ENCODE results near the gene VAPA. TPM values are rescaled to one million over a fixed set of nuclear protein-coding genes. Genes with fewer than 3 reads are reported as not detected.

Gene VAPA
- total and polyA plus RNA-seq, 10 of the 15 experiments (the other 5 are each of a cell fraction or from before 2014, with no cell fraction given) = 70.9 to 252 (median 166) TPM

- TF ChIP-seq IRF3 (IDR thresholded peaks at IDR 0.05) = no peak
- TF ChIP-seq FOXK2 (IDR thresholded peaks at IDR 0.05) = no peak
- no peak for TF ChIP-seq POU2F2 (IDR thresholded peaks at IDR 0.05; ENCODE audit: borderline replicate concordance, low read depth, low read length)
- no peak for TF ChIP-seq ZNF217 (IDR thresholded peaks at IDR 0.05)
These were observed 47.9 kb upstream of the VAPA start (continued) for GRCh38 chr18:9865764-9866490.

DNA sequence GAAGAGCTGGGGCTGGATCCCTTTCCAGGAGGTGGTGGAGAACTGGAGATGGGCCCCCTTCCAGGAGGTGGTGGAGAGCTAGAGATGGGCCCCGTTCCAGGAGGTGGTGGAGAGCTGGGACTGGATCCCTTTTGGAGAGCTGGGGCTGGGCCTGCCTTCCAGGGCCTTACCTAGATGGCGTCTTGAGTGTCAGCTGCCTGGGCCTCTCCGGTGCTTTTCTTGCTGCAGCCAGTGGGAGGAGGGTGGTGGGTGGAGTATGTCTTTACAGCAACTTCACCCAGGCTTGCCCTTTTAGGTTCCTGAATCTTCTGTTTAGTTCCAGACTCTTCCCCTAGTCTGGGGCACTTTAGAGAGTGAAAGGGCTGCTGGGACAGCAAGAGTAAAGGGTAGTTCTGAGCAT, 47.2 kb upstream of the VAPA start:
- no peak overlapping the region for H3K9ac ChIP-seq (ENCODE audit: control insufficient read depth, insufficient read depth, low read length)
- RAD21 ChIA-PET (ENCODE audit: unreplicated experiment) = no interaction called here
- peaks cover 9% of the 10 kb centered on the region; the same call in 2 of the 3 replicates for H3K9me3 ChIP-seq (replicated peaks; ENCODE audit: control insufficient read depth, insufficient read depth, low read length)
- FAIRE-seq = no peak
- no peak for DNase-seq (ENCODE audit: low read depth, low spot score)
- no peak for ATAC-seq
- no peaks in the 10 kb centered on the region for H4K20me1 ChIP-seq (ENCODE audit: control insufficient read depth, insufficient read depth)
- H3K4me3 ChIP-seq = no peak overlapping the region
- no peak overlapping the region for H3K4me2 ChIP-seq (ENCODE audit: control insufficient read depth, insufficient read depth)
- POLR2A ChIA-PET = no interaction called here
- H3K4me1 ChIP-seq (ENCODE audit: control insufficient read depth, insufficient read depth, low read length) = peaks cover 15% of the 10 kb centered on the region
- intact Hi-C loops (cut with micrococcal nuclease; ENCODE audit: unreplicated experiment) (no loop called here), in situ Hi-C loops (cut with MboI) (no loop called here)
- no peak overlapping the region for H3K27ac ChIP-seq (ENCODE audit: control insufficient read depth, insufficient read depth)
- BruUV-seq (replicated peaks) = no TSS peak
- H2AFZ ChIP-seq (ENCODE audit: control insufficient read depth, low read depth, low read length) = no peak overlapping the region
- no peaks in the 10 kb centered on the region for H3K27me3 ChIP-seq (replicated peaks in 1 of 2; ENCODE audit: control insufficient read depth in 2 of 2, insufficient read depth in 2 of 2, low read length in 1 of 2)
- no peaks in the 10 kb centered on the region for H3K36me3 ChIP-seq (ENCODE audit: control insufficient read depth in 2 of 2, insufficient read depth in 2 of 2, low read length in 1 of 2)
- H3K79me2 ChIP-seq (ENCODE audit: control insufficient read depth, insufficient read depth, low read length) = no peaks in the 10 kb centered on the region
- CTCF ChIA-PET = no interaction called here
- SMC1A ChIA-PET (ENCODE audit: uncharacterized antibody, unreplicated experiment) = no interaction called here
- WGBS (ENCODE audit: insufficient coverage, insufficient replicate concordance, low lambda C conversion rate, missing lambda C conversion rate) = 67% methylated on average over 3 of the region's 3 CpGs
- TF ChIP-seq, protein P1, sequence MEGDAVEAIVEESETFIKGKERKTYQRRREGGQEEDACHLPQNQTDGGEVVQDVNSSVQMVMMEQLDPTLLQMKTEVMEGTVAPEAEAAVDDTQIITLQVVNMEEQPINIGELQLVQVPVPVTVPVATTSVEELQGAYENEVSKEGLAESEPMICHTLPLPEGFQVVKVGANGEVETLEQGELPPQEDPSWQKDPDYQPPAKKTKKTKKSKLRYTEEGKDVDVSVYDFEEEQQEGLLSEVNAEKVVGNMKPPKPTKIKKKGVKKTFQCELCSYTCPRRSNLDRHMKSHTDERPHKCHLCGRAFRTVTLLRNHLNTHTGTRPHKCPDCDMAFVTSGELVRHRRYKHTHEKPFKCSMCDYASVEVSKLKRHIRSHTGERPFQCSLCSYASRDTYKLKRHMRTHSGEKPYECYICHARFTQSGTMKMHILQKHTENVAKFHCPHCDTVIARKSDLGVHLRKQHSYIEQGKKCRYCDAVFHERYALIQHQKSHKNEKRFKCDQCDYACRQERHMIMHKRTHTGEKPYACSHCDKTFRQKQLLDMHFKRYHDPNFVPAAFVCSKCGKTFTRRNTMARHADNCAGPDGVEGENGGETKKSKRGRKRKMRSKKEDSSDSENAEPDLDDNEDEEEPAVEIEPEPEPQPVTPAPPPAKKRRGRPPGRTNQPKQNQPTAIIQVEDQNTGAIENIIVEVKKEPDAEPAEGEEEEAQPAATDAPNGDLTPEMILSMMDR (IDR thresholded peaks at IDR 0.05 in 2 of 3, conservative IDR thresholded peaks at IDR 0.05 in 1 of 3; ENCODE audit: control insufficient read depth in 2 of 3, extremely low read depth in 1 of 3, insufficient read depth in 1 of 3, low read depth in 3 of 3, low read length in 3 of 3) = no peak
- TF ChIP-seq KAT2A (conservative IDR thresholded peaks at IDR 0.05; ENCODE audit: control insufficient read depth, low read depth, low read length) (no peak), ZNF622 (IDR thresholded peaks at IDR 0.05) (no peak), TCF12 (IDR thresholded peaks at IDR 0.05; ENCODE audit: low read depth, low read length) (no peak), TBL1XR1 (IDR thresholded peaks at IDR 0.05; ENCODE audit: low read depth, low read length) (no peak), POLR2AphosphoS5 (IDR thresholded peaks at IDR 0.05; ENCODE audit: low read length) (no peak), SUPT20H (IDR thresholded peaks at IDR 0.05; ENCODE audit: borderline replicate concordance, control insufficient read depth, low read depth, low read length) (no peak), E2F4 (IDR thresholded peaks at IDR 0.05; ENCODE audit: low read depth, low read length) (no peak), NFXL1 (IDR thresholded peaks at IDR 0.05; ENCODE audit: borderline replicate concordance) (no peak), BRCA1 (IDR thresholded peaks at IDR 0.05; ENCODE audit: low read depth, low read length) (no peak), JUND (IDR thresholded peaks at IDR 0.05; ENCODE audit: low read depth, low read length) (no peak), NR2F1 (conservative IDR thresholded peaks at IDR 0.05) (no peak), TARDBP (IDR thresholded peaks at IDR 0.05; ENCODE audit: borderline replicate concordance) (no peak), GATAD2B (conservative IDR thresholded peaks at IDR 0.05; ENCODE audit: low read depth) (no peak)
- TF ChIP-seq, protein P2, sequence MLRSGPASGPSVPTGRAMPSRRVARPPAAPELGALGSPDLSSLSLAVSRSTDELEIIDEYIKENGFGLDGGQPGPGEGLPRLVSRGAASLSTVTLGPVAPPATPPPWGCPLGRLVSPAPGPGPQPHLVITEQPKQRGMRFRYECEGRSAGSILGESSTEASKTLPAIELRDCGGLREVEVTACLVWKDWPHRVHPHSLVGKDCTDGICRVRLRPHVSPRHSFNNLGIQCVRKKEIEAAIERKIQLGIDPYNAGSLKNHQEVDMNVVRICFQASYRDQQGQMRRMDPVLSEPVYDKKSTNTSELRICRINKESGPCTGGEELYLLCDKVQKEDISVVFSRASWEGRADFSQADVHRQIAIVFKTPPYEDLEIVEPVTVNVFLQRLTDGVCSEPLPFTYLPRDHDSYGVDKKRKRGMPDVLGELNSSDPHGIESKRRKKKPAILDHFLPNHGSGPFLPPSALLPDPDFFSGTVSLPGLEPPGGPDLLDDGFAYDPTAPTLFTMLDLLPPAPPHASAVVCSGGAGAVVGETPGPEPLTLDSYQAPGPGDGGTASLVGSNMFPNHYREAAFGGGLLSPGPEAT (IDR thresholded peaks at IDR 0.05; ENCODE audit: low read depth) = no peak

Measured in GM12878 (cell line).